ENCODE results near the gene TAF10. TPM values are rescaled to one million over a fixed set of nuclear protein-coding genes. Genes with fewer than 3 reads are reported as not detected.

The TAF10 gene
- total RNA-seq, 4 donors from 2014 or later = 38.2 to 55.6 (median 40.3) TPM

DNA sequence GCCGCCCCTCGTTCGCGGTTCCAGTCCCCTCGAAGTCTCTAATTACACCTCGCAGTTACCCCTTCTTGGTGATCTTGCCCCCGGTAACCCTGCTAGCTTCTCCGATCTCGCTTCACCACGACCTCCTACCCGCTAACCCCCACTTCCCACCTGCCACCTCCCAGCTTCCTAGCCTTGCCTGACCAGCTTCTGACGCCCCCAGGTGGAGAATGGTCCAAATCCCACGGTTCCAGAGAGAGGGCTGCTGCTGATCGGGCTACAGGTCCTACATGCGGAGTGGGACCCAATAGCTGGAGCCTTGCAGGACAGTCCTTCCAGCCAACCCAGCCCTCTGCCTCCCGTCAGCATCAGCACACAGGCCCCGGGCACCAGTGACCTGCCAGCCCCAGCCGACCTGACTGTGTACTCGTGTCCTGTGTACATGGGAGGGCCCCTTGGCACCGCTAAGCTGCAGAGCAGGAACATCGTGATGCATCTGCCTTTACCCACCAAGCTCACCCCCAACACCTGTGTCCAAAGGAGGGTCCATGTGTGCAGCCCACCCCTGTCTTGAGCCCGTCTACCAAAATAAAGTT, 40.5 kb downstream of the TAF10 start:
- TF ChIP-seq, protein P1, sequence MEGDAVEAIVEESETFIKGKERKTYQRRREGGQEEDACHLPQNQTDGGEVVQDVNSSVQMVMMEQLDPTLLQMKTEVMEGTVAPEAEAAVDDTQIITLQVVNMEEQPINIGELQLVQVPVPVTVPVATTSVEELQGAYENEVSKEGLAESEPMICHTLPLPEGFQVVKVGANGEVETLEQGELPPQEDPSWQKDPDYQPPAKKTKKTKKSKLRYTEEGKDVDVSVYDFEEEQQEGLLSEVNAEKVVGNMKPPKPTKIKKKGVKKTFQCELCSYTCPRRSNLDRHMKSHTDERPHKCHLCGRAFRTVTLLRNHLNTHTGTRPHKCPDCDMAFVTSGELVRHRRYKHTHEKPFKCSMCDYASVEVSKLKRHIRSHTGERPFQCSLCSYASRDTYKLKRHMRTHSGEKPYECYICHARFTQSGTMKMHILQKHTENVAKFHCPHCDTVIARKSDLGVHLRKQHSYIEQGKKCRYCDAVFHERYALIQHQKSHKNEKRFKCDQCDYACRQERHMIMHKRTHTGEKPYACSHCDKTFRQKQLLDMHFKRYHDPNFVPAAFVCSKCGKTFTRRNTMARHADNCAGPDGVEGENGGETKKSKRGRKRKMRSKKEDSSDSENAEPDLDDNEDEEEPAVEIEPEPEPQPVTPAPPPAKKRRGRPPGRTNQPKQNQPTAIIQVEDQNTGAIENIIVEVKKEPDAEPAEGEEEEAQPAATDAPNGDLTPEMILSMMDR (IDR thresholded peaks at IDR 0.05; ENCODE audit: low read depth) = no peak

DNA sequence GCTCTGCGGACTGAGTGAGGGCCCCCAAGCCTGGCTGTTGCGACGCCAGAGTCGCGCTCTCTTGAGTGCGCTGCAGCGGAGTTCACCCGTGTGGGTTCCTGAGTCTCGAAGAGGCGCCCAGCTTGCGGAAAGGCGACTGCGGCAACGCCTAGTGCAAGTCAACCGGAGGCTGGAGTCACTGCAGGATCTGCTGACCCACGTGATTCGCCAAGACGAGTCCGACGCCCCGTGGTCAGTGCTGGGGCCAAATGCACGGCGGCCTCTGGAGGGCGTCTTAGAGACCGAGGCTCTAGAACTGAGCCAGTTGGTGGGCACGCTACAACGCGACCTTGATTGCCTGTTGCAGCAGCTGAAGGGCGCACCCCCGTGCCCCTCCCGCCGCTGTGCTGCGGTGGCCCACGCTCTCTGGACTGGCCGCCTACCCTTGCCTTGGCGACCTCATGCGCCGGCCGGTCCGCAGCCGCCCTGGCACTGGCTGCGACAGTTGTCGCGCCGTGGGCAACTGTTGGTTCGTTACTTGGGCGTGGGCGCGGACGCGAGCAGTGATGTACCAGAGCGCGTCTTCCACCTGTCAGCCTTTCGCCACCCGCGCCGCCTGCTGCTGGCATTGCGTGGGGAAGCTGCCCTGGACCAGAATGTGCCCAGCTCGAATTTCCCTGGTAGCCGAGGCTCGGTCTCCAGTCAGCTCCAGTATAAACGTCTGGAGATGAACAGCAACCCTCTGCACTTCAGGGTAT, 41.2 kb downstream of the TAF10 start:
- TF ChIP-seq, protein P1 (IDR thresholded peaks at IDR 0.05; ENCODE audit: low read depth) = no peak

DNA sequence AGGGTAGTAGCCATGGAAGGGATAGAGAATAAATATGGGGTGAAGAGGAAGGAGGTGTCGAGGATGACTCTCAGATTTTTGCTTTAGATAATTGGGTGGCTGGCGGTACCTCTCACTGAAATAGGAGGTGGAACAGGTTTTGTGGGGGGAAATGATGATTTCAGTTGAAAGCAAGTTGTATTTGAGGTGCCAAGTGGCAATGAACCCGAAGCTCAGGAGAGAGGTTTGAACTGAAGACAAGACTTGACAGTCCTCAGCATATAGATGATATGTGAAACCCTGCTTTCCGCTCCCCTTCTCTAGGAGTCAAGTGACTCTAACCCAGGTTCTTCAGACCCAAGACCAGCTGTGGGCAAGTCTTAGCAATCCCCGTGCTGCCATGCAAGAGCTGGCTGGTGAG, 42.3 kb downstream of the TAF10 start:
- TF ChIP-seq, protein P1 (IDR thresholded peaks at IDR 0.05; ENCODE audit: low read depth) = no peak

DNA sequence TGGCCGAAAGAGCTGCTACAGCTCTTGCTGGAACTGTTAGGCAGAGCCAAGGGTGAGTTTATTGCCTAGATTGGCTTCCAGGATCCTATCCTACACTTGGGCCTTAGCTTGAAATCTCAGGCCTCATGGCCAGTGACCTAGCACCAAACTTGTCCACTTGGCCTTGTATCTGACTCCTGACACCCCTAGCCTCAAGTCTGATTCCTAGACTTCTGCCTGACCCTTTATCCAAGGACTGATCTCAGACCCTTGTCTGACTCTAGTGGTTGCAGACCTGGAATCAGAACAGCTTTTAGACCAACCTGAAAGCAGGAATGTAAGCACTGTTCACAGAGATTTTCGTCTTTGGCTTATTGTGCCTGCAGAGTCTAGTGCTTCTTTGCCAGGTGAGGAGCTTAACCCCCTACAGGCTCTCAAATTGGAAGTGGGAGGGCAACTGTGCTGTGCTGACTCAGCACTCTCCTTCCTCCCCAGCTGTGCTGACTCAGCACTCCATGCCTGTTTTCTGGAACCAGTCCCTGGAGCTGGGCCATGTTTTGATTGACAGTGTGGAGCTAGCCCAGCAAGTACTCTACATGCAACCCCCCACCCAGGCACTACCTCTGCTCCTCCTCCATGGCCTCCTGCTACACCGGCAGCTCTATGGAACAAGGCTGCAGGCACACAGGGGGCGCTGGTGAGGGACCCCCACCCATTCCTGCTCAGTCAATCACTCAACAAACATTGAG, 43.7 kb downstream of the TAF10 start:
- TF ChIP-seq, protein P1 (IDR thresholded peaks at IDR 0.05; ENCODE audit: low read depth) = no peak

DNA sequence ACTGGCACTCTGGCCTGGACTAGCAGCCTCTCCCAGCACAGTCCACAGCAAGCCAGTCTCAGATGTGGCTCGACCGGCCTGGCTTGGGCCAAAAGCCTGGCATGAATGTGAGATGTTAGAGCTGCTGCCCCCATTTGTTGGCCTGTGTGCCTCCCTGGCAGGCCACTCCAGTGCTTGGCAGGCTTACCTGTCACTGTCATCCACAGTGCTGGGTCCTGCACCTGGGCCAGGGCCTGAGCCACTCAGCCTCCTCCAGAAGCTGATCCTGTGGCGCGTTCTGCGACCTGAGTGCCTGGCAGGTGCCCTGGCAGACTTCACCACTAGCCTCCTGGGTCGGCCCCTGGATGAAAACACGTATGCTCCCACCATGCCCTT, 44.7 kb downstream of the TAF10 start:
- TF ChIP-seq, protein P1 (IDR thresholded peaks at IDR 0.05; ENCODE audit: low read depth) = no peak

DNA sequence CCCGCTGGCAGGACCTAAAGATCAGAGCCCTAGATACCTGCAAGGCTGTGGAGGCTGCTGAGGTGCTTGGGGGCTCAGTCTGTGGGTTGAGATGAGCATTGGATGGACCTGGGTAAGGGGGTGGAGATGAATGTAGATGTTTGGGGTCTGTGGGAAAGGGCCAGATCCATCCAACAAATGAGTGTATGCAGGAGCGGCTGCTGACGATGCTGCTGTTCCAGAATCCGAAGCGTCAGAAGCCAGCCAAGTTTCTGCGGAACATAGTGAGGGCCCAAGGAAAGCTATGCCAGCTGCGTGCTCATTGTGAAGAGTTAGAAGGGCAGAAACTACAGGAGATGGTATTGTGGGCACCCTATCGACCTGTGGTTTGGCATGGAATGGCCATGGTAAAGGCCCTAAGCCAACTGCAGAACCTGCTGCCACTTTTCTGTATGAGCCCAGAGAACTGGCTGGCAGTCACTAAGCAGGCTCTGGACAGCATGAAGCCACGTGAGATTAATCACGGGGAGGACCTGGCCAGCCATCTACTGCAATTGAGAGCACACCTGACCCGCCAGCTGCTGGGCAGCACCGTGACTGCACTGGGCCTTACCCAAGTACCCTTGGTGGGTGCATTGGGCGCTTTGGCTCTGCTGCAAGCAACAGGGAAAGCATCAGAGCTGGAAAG, 45.2 kb downstream of the TAF10 start:
- TF ChIP-seq, protein P1 (IDR thresholded peaks at IDR 0.05; ENCODE audit: low read depth) = no peak

All from subcutaneous adipose tissue (tissue), 4 donors.